Stimulated activated effector memory CD8-positive, alpha-beta T cell treated with anti-CD3 and anti-CD28 coated beads, Interleukin-12 subunit alpha, Interleukin-12 subunit beta, amount 100 ng/mL, for 72 hours (primary cell): ENCODE measurements around the gene SLC7A8.

Source experiments
- ATAC-seq: fragments of 150-1000 bp; cut with Tn5 transposase; 2 replicates; pipeline ENCODE4 v1.10.0; 2021
- DNase-seq, 2 donors: peaks; one replicate each; pipeline ENCODE4 v3.0.0; 2021 to 2022; ENCODE audit warnings: low spot score in 2 of 2
- H3K27ac Mint-ChIP-seq: one replicate; pipeline ENCODE4 v1.8.0; 2022; ENCODE audit warnings: mild to moderate bottlenecking, mixed read lengths
- H3K36me3 Mint-ChIP-seq: one replicate; pipeline ENCODE4 v1.8.0; 2022; ENCODE audit warnings: mild to moderate bottlenecking, mixed read lengths
- H3K4me1 Mint-ChIP-seq: one replicate; pipeline ENCODE4 v1.8.0; 2022; ENCODE audit warnings: mixed read lengths
- H3K4me3 Mint-ChIP-seq: one replicate; pipeline ENCODE4 v1.8.0; 2022; ENCODE audit warnings: mild to moderate bottlenecking, mixed read lengths
- H3K9me3 Mint-ChIP-seq: one replicate; pipeline ENCODE4 v1.8.0; 2022; ENCODE audit warnings: mixed read lengths

The SLC7A8 gene

GRCh38 chr14:23093991-23094665, 89.3 kb downstream of the SLC7A8 start:
- DNase-seq, result no peak
- Mint-ChIP-seq H3K4me3 (no peak overlapping the region), H3K27ac (no peak overlapping the region)

GRCh38 chr14:23093526-23093925, 89.9 kb downstream of the SLC7A8 start:
- DNase-seq, result no peak
- peaks cover 20% of the 10 kb centered on the region for H3K36me3 Mint-ChIP-seq
- ATAC-seq, result no peak
- no peaks in the 10 kb centered on the region for H3K9me3 Mint-ChIP-seq
- H3K4me1 Mint-ChIP-seq, result peaks cover 30% of the 10 kb centered on the region
- H3K27ac Mint-ChIP-seq, result no peak overlapping the region
- H3K4me3 Mint-ChIP-seq, result no peak overlapping the region

More at GRCh38 chr14:23093991-23094665, 89.3 kb downstream of the SLC7A8 start:
- Mint-ChIP-seq H3K36me3 (peaks cover 26% of the 10 kb centered on the region), H3K4me1 (peaks cover 30% of the 10 kb centered on the region), H3K9me3 (no peaks in the 10 kb centered on the region)
- ATAC-seq, result no peak

GRCh38 chr14:23093104-23093503, 90.4 kb downstream of the SLC7A8 start:
- H3K4me1 Mint-ChIP-seq, result peaks cover 30% of the 10 kb centered on the region
- H3K9me3 Mint-ChIP-seq, result no peaks in the 10 kb centered on the region
- DNase-seq (no peak), ATAC-seq (no peak)
- no peak overlapping the region for H3K4me3 Mint-ChIP-seq
- H3K36me3 Mint-ChIP-seq, result peaks cover 16% of the 10 kb centered on the region
- H3K27ac Mint-ChIP-seq, result no peak overlapping the region

DNA sequence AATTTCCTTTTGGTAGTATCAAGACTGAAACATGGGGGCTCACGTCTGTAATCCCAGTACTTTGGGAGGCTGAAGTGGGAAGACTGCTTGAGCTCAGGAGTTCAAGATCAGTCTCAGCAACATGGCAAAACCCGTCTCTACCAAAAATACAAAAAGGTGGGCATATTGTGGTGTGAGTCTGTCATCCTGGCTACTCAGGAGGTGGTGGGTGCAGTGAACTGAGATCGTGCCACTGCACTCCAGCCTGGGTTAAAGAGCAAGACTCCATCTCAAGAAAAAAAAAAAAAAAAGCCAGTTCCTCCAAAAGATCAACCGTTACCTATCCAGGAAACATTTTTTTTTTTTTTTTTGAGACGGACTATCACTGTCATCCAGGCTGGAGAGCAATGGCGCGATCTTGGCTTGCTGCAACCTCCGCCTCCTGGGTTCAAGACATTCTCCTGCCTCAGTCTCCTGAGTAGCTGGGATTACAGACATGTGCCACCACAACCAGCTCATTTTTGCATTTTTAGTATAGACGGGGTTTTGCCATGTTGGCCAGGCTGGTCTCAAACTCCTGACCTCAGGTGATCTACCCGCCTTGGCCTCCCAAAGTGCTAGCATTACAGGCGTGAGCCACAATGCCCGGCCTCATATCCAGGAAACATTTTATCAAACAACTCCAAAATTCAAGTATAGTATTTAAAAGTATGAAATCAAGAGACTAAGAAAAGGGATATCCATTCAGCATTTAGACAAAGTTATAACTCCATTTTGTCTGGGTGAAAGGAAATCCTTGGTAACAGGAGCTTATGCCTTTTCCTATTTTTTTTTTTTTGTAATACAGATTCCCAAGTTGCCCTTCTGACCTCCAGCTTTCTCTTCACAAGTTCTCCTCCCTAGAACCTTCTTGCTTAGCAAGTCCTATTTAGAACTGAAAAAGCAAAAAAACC, 91.9 kb downstream of the SLC7A8 start:
- Mint-ChIP-seq H3K4me1 (peaks cover 25% of the 10 kb centered on the region), H3K9me3 (no peaks in the 10 kb centered on the region), H3K4me3 (no peak overlapping the region), H3K36me3 (peaks cover under 1% of the 10 kb centered on the region), H3K27ac (no peak overlapping the region)
- DNase-seq, result no peak
- ATAC-seq, result no peak

DNA sequence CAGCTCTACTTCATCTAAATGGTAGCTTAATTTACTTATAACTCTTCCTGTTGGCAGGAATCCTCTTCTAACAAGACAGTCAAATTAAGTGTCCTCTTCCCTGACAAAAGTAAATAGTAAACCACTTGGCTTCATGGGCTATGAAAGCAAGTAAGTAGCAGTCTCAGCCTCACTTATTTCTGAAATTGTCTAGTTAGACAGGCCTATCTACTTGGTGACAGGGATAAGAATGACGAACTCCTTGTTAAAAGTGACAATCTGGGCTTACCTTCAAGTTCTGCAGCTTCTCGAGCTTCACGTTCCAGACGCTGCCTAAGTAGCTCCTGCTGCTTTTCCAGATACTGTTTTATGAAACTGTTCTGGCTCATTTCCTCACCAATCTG, 93.2 kb downstream of the SLC7A8 start:
- DNase-seq (no peak), ATAC-seq (no peak)
- Mint-ChIP-seq H3K36me3 (no peaks in the 10 kb centered on the region), H3K9me3 (no peaks in the 10 kb centered on the region), H3K27ac (no peak overlapping the region), H3K4me1 (peaks cover 37% of the 10 kb centered on the region), H3K4me3 (no peak overlapping the region)

- H3K27ac Mint-ChIP-seq, result peak overlapping the region; percentile 3
- no peak overlapping the region for H3K4me3 Mint-ChIP-seq
- H3K9me3 Mint-ChIP-seq, result no peaks in the 10 kb centered on the region
- DNase-seq (no peak), ATAC-seq (no peak)
- peaks cover 38% of the 10 kb centered on the region for H3K4me1 Mint-ChIP-seq
- no peaks in the 10 kb centered on the region for H3K36me3 Mint-ChIP-seq
Measured at GRCh38 chr14:23089498-23090253, 93.8 kb downstream of the SLC7A8 start.

GRCh38 chr14:23086565-23086964, 96.9 kb downstream of the SLC7A8 start:
- no peaks in the 10 kb centered on the region for H3K9me3 Mint-ChIP-seq

DNA sequence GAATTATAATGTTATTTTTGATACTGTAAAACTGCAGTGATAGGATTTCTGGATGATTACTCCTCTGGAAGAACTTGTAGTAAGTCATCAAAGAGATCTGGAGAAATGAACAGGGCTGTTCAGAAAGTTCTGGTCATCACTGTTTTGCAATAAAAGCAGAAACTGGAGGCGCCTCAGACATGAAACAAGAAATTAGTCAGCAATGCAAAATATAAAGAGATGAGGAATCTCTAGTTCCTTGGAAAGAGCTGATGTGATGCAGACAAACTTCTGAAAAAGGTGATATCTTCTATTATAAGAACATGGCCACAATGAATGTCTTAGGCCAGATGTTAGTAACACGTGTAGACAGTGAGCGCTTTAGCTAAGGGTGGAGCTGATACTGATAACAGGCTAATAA, 98.0 kb downstream of the SLC7A8 start:
- H3K36me3 Mint-ChIP-seq, result no peaks in the 10 kb centered on the region
- no peaks in the 10 kb centered on the region for H3K9me3 Mint-ChIP-seq
- DNase-seq, result no peak
- peak overlapping the region; percentile 15 for H3K4me3 Mint-ChIP-seq
- H3K4me1 Mint-ChIP-seq, result peaks cover 33% of the 10 kb centered on the region
- peak overlapping the region; percentile 82 for H3K27ac Mint-ChIP-seq
- ATAC-seq, result peak; percentile 66

More at GRCh38 chr14:23086565-23086964, 96.9 kb downstream of the SLC7A8 start:
- ATAC-seq, result no peak
- Mint-ChIP-seq H3K27ac (no peak overlapping the region), H3K4me3 (no peak overlapping the region), H3K4me1 (peaks cover 30% of the 10 kb centered on the region), H3K36me3 (no peaks in the 10 kb centered on the region)
- DNase-seq, result no peak

DNA sequence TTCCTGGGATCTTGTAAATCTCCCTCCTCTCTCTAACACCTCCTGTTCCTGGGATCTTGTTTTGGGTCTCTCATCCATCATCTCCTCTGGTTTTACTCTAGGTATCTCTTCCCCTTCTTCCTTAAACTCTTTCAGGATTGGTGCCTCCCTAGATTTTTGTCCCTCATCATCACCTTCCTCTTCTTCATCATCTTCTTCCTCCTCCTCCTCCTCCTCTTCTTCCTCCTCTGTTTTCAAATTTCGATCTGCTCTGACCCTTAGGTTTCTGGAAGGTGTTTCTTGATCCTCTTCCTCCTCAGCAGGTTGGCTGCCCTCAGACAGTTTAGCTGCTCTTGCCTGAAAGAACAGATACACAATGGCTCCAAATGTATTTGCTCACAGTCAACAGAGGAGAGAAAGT, 103.0 kb downstream of the SLC7A8 start:
- H3K36me3 Mint-ChIP-seq, result no peaks in the 10 kb centered on the region
- no peak overlapping the region for H3K4me3 Mint-ChIP-seq
- no peaks in the 10 kb centered on the region for H3K9me3 Mint-ChIP-seq
- ATAC-seq (no peak), DNase-seq (no peak)
- peaks cover 18% of the 10 kb centered on the region for H3K4me1 Mint-ChIP-seq
- H3K27ac Mint-ChIP-seq, result peak overlapping the region; percentile 74

GRCh38 chr14:23079716-23080115, 103.7 kb downstream of the SLC7A8 start:
- H3K27ac Mint-ChIP-seq, result peak overlapping the region; percentile 74
- DNase-seq (no peak), ATAC-seq (no peak)
- no peaks in the 10 kb centered on the region for H3K9me3 Mint-ChIP-seq
- no peaks in the 10 kb centered on the region for H3K36me3 Mint-ChIP-seq
- H3K4me3 Mint-ChIP-seq, result no peak overlapping the region
- H3K4me1 Mint-ChIP-seq, result peaks cover 15% of the 10 kb centered on the region

GRCh38 chr14:23078692-23079116, 104.8 kb downstream of the SLC7A8 start:
- peak; percentile 64 for ATAC-seq
- Mint-ChIP-seq H3K4me1 (peaks cover 15% of the 10 kb centered on the region), H3K4me3 (no peak overlapping the region), H3K9me3 (no peaks in the 10 kb centered on the region), H3K27ac (peak overlapping the region; percentile 74), H3K36me3 (no peaks in the 10 kb centered on the region)
- no peak for DNase-seq

- Mint-ChIP-seq H3K4me3 (no peak overlapping the region), H3K27ac (peak overlapping the region; percentile 32), H3K36me3 (no peaks in the 10 kb centered on the region), H3K9me3 (no peaks in the 10 kb centered on the region), H3K4me1 (peaks cover 15% of the 10 kb centered on the region)
- DNase-seq, result no peak
- no peak for ATAC-seq
Measured at GRCh38 chr14:23077962-23078361, 105.5 kb downstream of the SLC7A8 start.

DNA sequence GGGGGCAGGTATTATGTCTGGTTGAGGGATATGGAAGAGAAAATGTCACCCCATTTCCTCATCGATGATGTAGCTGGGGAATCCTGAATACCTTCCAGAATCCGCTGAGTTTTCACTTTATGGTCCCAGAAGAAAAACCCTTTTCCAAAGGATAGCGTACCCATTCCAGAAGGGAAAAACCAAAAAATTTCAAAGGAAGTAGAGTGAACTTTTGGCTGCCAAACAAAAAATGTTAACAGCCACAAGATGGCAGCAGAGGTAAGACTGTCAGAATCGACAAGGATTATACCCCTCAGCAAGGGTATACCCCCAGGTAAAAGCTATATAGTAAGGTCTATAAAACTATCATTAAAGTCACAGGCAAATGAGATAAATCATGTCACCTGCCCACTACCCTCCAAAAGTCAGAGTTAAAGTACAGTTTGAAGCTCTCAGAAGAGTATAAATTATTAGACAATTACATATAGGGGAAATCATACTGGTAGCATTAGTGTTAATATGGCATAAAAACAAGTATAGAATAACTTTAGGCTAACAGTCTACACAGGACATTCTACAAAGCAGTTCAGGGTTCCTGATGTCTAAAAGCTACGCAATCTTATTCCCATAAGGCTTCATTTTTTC, 106.6 kb downstream of the SLC7A8 start:
- DNase-seq (no peak), ATAC-seq (peak; percentile 51)
- no peaks in the 10 kb centered on the region for H3K36me3 Mint-ChIP-seq
- no peak overlapping the region for H3K4me3 Mint-ChIP-seq
- no peaks in the 10 kb centered on the region for H3K9me3 Mint-ChIP-seq
- peaks cover 19% of the 10 kb centered on the region for H3K4me1 Mint-ChIP-seq
- no peak overlapping the region for H3K27ac Mint-ChIP-seq
